Myometrial cell (primary cell): ENCODE results near the gene AQP6. TPM values are rescaled to one million over a fixed set of nuclear protein-coding genes. Genes with fewer than 3 reads are reported as not detected.

Source experiments
- total RNA-seq: library from RNA; depleted of rRNA; stranded (reverse); fragments of >200 nt; gene quantifications from 2 replicates; pipeline ENCODE4 v1.2.3, GENCODE V29; 2015

The AQP6 gene, protein sequence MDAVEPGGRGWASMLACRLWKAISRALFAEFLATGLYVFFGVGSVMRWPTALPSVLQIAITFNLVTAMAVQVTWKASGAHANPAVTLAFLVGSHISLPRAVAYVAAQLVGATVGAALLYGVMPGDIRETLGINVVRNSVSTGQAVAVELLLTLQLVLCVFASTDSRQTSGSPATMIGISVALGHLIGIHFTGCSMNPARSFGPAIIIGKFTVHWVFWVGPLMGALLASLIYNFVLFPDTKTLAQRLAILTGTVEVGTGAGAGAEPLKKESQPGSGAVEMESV
- total RNA-seq, result not detected in 2 replicates

DNA sequence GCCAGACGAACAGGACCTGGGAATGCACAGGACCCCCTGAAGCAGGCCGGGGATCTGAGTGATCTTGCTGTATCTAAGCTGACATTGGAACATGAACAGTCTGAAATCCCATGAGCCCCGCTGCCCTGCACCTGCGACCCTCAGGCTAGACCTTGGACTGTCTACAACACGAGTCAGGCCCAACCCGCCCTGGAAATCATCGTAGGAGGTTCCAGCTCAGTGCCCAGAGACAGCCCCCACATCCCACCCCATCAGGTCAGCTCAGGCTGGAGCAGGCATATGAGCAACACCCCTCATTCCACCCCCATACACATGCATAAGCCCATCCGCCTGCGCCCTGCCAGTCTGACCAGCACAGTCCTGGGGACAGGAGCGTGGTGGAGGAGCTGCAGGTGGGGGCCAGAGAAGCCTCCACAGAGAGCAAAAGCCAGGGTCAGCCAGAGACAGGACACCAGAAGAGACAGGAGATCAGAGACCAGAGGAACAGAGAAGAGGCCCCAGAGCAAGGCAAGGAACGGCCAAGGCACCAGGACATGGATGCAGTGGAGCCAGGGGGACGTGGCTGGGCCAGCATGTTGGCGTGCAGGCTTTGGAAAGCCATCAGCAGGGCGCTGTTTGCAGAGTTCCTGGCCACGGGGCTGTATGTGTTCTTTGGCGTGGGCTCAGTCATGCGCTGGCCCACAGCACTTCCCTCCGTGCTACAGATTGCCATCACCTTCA, at the start of gene AQP6:
Gene AQP6 (plus strand): TSS at position 307 of the 720 bp plus-strand sequence. CDS start 227 bp downstream, at position 534.

DNA sequence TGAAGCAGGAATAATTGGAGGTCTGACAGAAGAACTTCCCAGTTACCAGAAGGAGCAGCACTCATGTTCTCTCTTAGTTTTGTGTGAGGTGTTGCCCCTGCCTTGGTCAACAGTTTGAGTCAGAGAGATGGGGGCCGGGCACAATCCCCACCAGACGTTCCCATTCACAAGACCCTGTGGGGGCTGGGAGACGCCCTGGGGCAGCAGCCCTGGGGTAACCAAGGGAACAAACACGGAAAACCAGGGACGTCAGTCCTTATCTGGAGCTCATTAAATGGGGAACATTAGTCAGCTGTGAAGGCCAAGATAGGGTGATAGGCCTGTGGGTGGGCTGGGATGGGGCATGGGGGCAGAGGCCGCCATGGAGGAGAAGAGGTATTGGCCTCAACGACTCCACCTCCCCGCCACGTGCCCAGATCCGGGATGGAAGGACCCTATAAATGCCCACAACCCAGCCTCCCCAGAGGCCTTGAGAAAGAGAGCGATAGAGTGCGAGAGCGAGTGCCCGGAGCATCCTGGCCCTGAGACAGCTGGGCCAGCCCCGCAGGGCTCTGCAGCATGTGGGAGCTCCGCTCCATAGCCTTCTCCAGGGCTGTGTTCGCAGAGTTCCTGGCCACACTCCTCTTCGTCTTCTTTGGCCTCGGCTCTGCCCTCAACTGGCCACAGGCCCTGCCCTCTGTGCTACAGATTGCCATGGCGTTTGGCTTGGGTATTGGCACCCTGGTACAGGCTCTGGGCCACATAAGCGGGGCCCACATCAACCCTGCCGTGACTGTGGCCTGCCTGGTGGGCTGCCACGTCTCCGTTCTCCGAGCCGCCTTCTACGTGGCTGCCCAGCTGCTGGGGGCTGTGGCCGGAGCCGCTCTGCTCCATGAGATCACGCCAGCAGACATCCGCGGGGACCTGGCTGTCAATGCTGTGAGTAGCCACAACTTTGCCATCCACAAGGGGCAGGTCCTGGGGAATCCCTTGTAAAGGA, 22.2 kb upstream of the AQP6 start, which contains the start of gene AQP2:
Gene AQP2 (plus strand): TSS at position 465 of the 979 bp plus-strand sequence. CDS start 94 bp downstream, at position 559.

DNA sequence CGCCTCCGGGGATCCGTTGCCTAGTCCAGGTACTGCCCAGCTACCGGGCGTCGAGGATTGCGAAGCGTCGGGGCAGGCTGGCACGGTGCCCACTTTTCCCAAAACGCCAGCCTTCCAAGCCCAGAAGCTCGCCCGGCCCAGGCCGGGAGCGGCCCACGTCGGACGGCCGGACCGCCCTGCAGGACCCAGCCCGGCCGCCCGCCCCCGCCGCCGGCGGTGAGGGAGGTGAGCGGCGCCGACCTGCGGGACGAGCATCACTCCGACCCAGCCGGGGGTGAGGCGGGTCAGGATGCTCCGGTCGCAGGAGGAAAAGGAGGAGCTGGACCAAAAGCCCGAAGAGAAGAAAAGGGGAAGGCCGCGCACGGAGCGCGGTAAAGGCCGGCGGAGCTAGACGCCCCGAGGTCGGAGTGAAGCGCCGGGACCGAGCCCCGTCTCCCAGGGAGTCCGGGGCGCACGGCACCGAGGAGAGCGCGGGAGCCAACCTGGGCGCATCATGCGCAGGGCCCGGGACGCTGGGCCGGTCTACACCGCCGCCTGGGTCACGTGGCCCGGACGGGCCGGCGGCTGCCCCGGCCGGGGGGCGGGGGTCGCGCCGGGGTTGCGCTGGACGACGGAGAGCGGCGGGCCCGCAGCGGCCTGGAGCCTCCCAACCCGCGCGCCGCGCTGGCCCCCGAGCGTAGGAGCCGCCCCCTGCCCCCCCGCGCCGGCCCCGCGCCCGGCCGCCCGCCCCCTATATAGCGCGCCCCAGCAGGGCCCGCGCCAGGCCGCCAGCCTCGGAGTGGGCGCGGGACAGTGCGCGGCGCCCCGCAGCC, 11.4 kb upstream of the AQP6 start, which contains the start of gene AQP5:
Gene AQP5 (plus strand): TSS at position 762 of the 812 bp plus-strand sequence. CDS start 146 bp downstream, outside the sequence.

DNA sequence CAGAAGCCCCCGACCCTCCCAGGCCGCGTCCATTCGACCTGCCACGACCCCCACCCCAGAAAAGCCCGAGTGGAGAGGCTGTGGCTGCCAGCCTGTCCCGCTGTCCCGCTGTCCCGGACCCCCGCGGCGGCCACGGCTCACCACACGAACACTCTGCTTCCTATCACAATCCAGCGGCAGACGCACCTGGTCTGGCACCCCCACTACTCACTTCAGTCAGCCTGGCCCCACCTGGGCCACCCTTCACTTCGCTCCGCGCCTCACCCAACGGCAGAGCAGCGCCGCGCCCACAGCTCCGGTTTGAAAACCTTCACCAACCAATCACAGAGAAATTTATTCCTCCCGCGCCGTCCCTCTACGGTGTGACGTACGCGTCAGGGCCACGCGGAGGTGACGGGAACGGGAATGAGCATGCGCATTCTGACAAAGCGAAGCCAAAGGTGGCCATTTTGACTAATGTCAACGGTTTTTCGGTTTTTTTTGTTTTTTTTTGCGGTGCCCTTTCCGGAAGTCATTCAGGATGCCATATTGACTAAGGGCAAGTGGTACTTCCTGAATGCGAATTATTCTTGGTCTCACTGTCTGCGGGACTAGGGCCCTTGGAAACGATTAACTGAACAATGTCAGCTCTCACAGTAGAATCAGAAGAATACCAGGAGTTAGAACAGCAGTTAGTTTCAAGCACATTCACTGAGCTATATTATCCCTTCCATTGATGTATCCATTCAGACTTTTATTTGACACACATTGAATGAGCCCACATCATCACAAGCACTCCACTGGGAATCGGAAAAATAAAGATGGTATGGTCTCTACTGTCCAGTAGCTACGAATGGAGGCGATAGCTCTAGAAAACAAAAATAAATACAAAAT, 52.7 kb downstream of the AQP6 start, which contains the start of gene RACGAP1:
Gene RACGAP1 (minus strand): TSS at position 308 of the 873 bp plus-strand sequence. CDS start 8,779 bp downstream, outside the sequence.

Other genes with a start within 250 kb of the AQP6 start
- gene TMBIM6, start 231.4 kb upstream of the AQP6 start, total RNA-seq, result 530 and 567 TPM in 2 replicates
- 22.3 and 25.9 TPM in 2 replicates for gene NCKAP5L, start 144.5 kb upstream of the AQP6 start, total RNA-seq
- 2.0 and 2.5 TPM in 2 replicates for gene BCDIN3D, start 129.8 kb upstream of the AQP6 start, total RNA-seq
- gene FAIM2, start 69.0 kb upstream of the AQP6 start, total RNA-seq, result 0.29 and 0.71 TPM in 2 replicates
- gene AQP2, start 22.2 kb upstream of the AQP6 start, total RNA-seq, result not detected in 2 replicates
- not detected in 2 replicates for gene AQP5, start 11.1 kb upstream of the AQP6 start, total RNA-seq
- gene RACGAP1, start 52.5 kb downstream of the AQP6 start, total RNA-seq, result 53.0 and 62.6 TPM in 2 replicates
- 1.4 TPM in 2 replicates for gene ASIC1, start 84.6 kb downstream of the AQP6 start, total RNA-seq
- gene SMARCD1, start 112.4 kb downstream of the AQP6 start, total RNA-seq, result 30.3 and 54.5 TPM in 2 replicates
- 0.18 TPM in 1 of 2 replicates, not detected in the other for gene GPD1, start 131.1 kb downstream of the AQP6 start, total RNA-seq
- gene COX14, start 139.3 kb downstream of the AQP6 start, total RNA-seq, result 45.3 and 45.9 TPM in 2 replicates
- gene CERS5, start 194.4 kb downstream of the AQP6 start, total RNA-seq, result 34.9 and 38.9 TPM in 2 replicates